ENCODE data around the gene CARMIL1.

DNA sequence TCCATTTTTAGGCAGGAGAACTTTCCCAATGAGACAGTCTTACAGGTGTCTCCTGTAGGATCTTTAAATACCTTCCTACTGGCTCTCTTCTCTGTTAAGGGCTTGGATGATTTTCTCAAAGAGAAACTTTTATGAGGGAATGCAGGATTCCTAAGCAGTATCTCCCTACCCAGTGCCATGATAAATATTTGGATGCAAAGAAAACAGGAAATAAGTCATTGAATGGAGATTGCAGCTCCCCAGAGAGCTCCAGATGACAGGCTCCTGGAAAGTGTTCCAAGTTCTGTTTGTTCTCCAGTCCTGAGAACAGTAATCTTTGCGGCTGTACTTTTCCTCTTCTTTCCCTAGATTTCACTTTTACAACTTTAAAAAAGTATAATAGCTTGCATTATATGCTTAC, 370.4 kb downstream of the CARMIL1 start:
- TF ChIP-seq, protein P1, sequence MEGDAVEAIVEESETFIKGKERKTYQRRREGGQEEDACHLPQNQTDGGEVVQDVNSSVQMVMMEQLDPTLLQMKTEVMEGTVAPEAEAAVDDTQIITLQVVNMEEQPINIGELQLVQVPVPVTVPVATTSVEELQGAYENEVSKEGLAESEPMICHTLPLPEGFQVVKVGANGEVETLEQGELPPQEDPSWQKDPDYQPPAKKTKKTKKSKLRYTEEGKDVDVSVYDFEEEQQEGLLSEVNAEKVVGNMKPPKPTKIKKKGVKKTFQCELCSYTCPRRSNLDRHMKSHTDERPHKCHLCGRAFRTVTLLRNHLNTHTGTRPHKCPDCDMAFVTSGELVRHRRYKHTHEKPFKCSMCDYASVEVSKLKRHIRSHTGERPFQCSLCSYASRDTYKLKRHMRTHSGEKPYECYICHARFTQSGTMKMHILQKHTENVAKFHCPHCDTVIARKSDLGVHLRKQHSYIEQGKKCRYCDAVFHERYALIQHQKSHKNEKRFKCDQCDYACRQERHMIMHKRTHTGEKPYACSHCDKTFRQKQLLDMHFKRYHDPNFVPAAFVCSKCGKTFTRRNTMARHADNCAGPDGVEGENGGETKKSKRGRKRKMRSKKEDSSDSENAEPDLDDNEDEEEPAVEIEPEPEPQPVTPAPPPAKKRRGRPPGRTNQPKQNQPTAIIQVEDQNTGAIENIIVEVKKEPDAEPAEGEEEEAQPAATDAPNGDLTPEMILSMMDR (IDR thresholded peaks at IDR 0.05 in 2 of 3, conservative IDR thresholded peaks at IDR 0.05 in 1 of 3; ENCODE audit: control insufficient read depth in 2 of 3, extremely low read depth in 1 of 3, insufficient read depth in 1 of 3, low read depth in 3 of 3, low read length in 3 of 3), result no peak
- no peak for TF ChIP-seq YY1 (IDR thresholded peaks at IDR 0.05; ENCODE audit: low read depth, low read length)
